NCI-H774 (cell line): ENCODE results near the gene P2RX3.

ENCODE experiments used
- DNase-seq: peaks from one replicate; lab custom pipeline; 2025; lab: John Stamatoyannopoulos, UW

P2RX3 gene

GRCh38 chr11:57310091-57310490, 28.1 kb upstream of the P2RX3 start:
- no peak for DNase-seq

DNA sequence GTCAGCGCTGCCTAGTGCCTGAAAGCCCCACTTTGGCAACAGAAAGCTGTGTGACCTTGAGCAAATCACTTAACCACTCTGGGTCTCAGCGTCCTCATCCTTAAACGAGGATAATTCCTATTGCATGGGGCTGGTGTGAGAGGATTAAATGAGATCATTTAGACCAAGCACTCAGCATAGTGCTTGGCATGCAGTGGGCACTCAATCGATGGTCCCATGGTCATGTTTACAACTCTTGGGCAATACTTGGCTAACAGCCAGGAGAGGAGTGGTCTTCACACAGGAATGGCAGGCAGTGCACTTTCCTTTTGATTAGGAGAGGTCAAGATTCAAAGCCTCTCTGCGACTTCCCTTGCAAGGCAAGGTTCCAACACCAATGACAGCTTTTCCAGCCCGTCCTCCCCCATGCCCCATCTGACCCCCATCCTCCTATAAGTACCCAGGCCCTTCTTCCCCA, 27.5 kb upstream of the P2RX3 start:
- no peak for DNase-seq

- peak; percentile 4 for DNase-seq
Observed at GRCh38 chr11:57311109-57311936, 26.8 kb upstream of the P2RX3 start.

- DNase-seq: no peak
Observed at GRCh38 chr11:57312511-57313021, 25.6 kb upstream of the P2RX3 start.

DNA sequence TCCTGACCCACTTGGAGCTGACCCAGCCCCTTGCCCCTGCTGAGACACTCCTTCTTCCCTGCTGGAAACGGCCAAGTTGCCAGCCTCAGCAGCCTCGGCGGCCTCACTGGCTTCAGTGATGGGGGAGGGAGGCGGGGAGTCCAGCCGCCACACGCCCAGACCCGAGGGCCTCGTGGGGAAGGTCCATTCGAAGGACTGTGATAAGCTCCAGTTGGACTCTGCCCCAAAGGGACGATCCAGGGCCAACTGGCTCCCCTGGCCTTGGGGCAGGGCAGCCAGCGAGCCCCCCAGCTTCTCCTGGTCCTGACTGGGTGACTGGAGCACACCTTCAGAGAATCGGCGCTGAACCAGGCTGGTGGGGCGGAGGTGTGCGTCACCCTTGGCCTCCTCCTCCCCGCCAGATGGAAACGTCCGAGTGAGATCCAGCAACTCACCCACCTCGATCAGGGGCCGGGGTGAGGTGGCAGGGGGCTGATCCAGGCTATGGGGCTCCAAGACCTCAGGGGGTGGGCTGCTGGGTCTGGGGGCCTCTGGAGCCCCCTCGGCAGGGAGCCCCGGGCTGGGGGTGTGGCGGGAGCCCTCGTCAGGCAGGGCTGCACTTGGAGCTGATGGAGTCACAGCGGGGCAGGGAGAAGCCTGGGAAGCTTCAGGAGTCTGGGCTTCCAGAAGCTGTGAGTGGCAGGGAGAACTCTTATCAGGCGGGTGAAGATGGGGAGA, 24.9 kb upstream of the P2RX3 start:
- no peak for DNase-seq

- no peak for DNase-seq
Observed at GRCh38 chr11:57313788-57314135, 24.4 kb upstream of the P2RX3 start.

- DNase-seq: no peak
Observed at GRCh38 chr11:57314221-57314973, 23.8 kb upstream of the P2RX3 start.

GRCh38 chr11:57315491-57315890, 22.7 kb upstream of the P2RX3 start:
- no peak for DNase-seq

- no peak for DNase-seq
Observed at GRCh38 chr11:57316017-57316416, 22.1 kb upstream of the P2RX3 start.

DNA sequence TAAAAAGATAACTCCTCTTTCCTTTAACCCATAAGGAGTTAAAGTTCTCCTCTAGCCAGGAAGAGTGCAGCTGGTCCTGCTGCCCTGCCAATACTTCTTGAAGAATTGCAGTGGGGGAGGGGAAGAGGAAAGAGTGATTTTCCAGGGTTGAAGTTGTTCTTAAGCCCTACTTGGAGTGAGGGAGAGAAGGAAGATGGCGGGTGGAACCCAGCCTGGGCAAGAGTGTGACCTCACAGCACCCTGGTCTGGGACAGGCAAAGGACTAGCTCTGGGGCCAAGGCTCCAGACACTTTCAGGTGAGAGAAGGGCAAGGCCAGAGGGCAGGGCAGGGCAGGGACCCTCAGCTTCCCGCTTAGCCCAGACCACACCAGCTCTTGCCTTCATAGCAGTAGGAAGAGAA, 20.0 kb upstream of the P2RX3 start:
- no peak for DNase-seq

DNA sequence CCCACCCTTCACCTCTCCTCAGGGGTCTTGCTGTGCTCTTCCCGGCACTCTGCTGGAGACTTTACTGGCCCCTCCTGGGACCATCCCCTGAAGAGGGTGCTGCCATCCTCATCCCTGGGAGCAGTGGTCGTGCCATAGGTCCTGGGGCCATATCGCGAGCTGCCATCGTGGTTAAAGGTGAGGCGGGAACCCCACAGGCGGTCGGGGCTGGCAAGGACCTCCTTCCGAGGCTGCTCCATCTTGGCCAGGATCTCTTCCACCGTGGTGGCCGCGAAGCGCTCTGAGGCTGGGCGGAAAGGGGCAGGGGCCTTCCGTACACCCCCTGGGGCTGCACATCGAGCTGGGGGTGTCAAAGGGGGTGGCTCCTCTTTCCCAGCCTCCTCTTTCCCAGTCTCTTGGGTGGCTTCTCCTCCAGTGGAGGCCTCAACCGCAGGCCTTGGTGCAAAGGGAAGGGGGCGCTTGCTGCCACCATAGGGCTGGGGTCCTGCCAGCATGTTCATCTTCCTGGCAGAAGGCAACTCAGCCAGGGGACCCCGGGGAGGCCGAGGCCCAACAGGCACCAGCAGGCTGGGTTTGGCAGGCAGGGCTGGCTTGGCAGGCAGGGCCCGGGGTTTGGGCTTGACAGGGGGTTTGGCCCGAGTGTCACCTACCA, 18.0 kb upstream of the P2RX3 start:
- no peak for DNase-seq

- DNase-seq: no peak
Observed at GRCh38 chr11:57320719-57321387, 17.3 kb upstream of the P2RX3 start.

DNA sequence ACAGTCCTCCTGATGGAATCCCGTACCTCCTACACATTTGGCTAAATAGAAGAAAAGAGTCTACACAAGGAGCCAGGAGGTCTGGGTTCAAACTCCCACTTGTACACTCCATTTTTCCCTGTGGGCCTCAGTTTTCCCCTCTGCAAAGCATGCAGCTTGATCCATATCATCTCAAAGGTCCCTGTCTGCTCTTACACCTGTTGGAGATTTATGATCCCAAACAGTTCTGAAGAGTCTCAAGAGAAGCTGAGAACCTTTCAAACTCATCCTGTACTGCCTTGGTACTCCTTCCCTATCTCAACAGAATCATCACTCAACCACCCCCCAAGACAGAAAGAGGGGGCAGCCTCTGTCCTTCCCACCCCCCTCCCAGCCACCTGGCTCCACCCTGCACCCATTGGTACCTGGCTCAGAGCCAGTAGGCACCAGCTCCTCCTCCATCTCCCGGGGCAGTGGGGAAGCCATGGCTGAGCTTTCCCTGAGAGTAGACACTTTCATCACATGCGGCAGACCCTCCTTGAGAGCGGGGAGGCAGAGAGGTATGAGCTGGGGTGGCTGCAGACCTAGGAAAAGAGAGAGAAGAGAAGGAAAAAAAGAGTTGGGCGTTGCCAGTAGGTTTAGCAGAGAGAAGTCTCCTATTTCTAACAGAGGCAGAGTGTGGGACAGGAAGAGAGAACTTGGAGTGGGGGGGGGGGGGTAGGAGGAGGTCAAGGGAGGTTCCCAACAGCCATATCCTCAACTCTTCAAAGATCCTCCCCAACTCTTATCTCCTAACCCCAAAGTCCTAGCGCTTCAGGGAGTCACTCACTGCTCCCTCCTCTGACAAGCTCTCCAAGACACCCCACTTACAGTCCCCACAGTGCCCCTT, 16.5 kb upstream of the P2RX3 start:
- DNase-seq: no peak

DNA sequence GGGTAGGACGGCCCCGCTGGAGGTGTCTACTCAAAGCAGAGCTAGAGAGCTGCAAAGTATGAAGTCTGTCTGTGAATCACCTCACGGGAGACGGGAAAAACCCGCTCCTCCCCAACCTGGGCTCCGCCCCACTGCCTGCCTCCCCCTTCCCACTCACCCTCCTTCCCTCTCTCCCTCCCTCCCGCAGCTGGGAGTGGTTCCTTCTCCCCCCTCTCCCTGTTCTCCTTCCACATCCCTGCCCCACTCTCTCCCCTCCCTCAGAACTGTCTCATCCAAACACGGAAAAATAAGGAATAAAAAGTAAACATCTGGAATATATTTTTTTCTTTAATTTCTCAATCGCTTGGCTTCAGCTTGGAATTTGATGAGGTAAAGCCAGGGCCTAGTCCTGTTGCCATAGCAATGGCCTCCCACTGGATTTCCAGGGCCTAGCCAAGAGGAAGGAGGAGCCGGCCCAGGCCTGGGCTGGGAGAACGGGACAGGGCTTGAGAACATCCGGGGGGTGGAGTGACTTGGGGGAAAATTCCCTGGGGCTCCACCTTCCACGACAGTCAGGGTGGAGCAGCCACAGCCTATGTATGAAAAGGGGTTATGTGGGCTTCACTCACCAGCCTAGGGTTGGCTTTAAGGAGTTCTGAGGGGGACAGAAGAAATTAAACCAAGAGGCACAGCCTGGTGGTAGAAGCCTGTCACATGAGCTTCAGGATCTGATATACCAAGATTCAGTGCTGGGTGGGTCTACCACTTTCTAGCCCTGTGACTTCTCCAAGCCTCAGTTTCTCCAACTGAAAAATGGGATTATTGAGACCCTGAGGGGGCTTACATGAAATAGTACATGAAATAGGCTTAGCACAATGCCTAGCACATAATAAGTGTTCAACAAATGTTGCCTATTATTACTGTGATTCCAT, 15.6 kb upstream of the P2RX3 start:
- DNase-seq: no peak

- DNase-seq: no peak
Observed at GRCh38 chr11:57323167-57323854, 14.8 kb upstream of the P2RX3 start.

- DNase-seq: no peak
Observed at GRCh38 chr11:57323855-57324153, 14.3 kb upstream of the P2RX3 start.

DNA sequence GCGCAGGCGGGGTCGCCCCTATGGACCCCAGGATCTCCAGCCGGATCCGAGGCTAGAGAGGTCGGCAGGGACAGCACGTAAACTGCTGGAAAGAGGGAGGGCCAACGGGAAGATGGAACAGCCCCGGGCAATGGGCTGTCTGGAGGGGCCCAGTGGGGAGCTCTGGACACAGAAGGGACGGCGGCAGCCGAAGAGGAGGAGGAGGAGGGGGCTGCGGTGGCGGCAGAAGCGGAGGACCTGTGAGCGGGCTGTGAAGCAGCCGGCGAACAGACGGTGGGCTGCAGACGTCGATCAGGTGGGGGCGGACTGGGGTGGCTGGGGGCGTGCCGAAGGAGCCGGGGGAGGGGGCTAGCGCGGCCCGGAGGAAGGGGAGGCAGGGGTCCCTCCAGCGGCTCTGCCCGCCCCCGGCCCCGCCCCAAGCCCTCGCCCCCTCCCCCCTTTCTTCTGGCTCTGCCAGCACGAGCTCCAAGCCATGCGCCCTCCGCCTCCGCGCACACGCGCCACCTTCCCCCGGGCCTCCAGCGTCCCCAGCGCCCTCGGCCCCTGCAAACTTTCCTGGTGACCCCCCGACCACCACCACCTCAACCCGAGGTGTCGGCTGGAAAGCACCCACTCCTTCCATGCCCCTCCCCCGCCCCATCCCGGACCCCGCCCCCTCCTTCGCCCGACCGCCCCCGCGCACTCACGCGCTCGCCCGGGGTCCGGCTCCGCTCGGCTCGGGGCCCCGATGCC, 13.8 kb upstream of the P2RX3 start:
- DNase-seq: no peak
